ENCODE data around the gene MKKS. TPM values are rescaled to one million over a fixed set of nuclear protein-coding genes. Genes with fewer than 3 reads are reported as not detected.

The MKKS gene
- total RNA-seq, 4 donors from 2014 or later, result 0.80 to 22.5 (median 17.6) TPM

GRCh38 chr20:10376270-10377075 is 57.5 kb downstream of the MKKS start:
- in situ Hi-C loops (cut with MboI; ENCODE audit: low pct_ligation_motif_present in 1 of 4, low pct_unique_long_range_greater_than_20kb in 1 of 4, low sequenced_read_pairs in 3 of 4) (no loop called here), intact Hi-C loops (cut with DNase I; ENCODE audit: low total_unique reads) (no loop called here)
- WGBS, 2 donors (ENCODE audit: low coverage in 1 of 2), result 88 to 93% methylated on average over 2 to 6 of the region's 6 CpGs
- Histone ChIP-seq H3K36me3 (no peaks in the 10 kb centered on the region), H3K27ac (no peak overlapping the region), H3K4me1 (no peaks in the 10 kb centered on the region), H3K4me3 (no peak overlapping the region), H3K9me3 (no peaks in the 10 kb centered on the region), H3K27me3 (no peaks in the 10 kb centered on the region)
- TF ChIP-seq POLR2A (IDR thresholded peaks at IDR 0.05), result no peak
- TF ChIP-seq POLR2AphosphoS5 (IDR thresholded peaks at IDR 0.05), result no peak
- no peak for TF ChIP-seq CTCF (IDR thresholded peaks at IDR 0.05)
- TF ChIP-seq EP300 (IDR thresholded peaks at IDR 0.05; ENCODE audit: low read depth), result no peak
- DNase-seq, result no peak

- Histone ChIP-seq H3K9me3 (no peaks in the 10 kb centered on the region), H3K4me3 (no peak overlapping the region), H3K27me3 (no peaks in the 10 kb centered on the region), H3K27ac (no peak overlapping the region), H3K4me1 (peaks cover 0 to under 1% (median 0%) of the 10 kb centered on the region in 4 donors), H3K36me3 (no peaks in the 10 kb centered on the region)
- intact Hi-C loops (cut with DNase I; ENCODE audit: low total_unique reads) (no loop called here), in situ Hi-C loops (cut with MboI; ENCODE audit: low pct_ligation_motif_present in 1 of 4, low pct_unique_long_range_greater_than_20kb in 1 of 4, low sequenced_read_pairs in 3 of 4) (no loop called here)
- 56 to 63% methylated on average over 2 of the region's 2 CpGs for WGBS, 2 donors (ENCODE audit: low coverage in 1 of 2)
- DNase-seq, result no peak
- no peak for TF ChIP-seq POLR2A (IDR thresholded peaks at IDR 0.05)
- no peak for TF ChIP-seq CTCF (IDR thresholded peaks at IDR 0.05)
- no peak for TF ChIP-seq POLR2AphosphoS5 (IDR thresholded peaks at IDR 0.05)
These were observed 58.8 kb downstream of the MKKS start for GRCh38 chr20:10375191-10375590.

GRCh38 chr20:10374036-10374435 is 60.0 kb downstream of the MKKS start:
- Histone ChIP-seq H3K4me1 (peaks cover 0 to 11% (median 0%) of the 10 kb centered on the region in 4 donors), H3K27me3 (no peaks in the 10 kb centered on the region), H3K4me3 (no peak overlapping the region), H3K27ac (no peak overlapping the region), H3K9me3 (no peaks in the 10 kb centered on the region), H3K36me3 (no peaks in the 10 kb centered on the region)
- DNase-seq, result no peak
- intact Hi-C loops (cut with DNase I; ENCODE audit: low total_unique reads) (no loop called here), in situ Hi-C loops (cut with MboI; ENCODE audit: low pct_ligation_motif_present in 1 of 4, low pct_unique_long_range_greater_than_20kb in 1 of 4, low sequenced_read_pairs in 3 of 4) (no loop called here)
- WGBS, 2 donors (ENCODE audit: low coverage in 1 of 2), result 73 to 78% methylated on average over 2 of the region's 2 CpGs
- no peak for TF ChIP-seq POLR2A (IDR thresholded peaks at IDR 0.05)
- no peak for TF ChIP-seq EP300 (IDR thresholded peaks at IDR 0.05; ENCODE audit: low read depth)
- TF ChIP-seq CTCF (IDR thresholded peaks at IDR 0.05), result no peak
- no peak for TF ChIP-seq POLR2AphosphoS5 (IDR thresholded peaks at IDR 0.05)

GRCh38 chr20:10371467-10371866 is 62.6 kb downstream of the MKKS start:
- no peak for DNase-seq
- Histone ChIP-seq H3K27me3 (no peaks in the 10 kb centered on the region), H3K4me1 (peaks cover 0 to 11% (median 0%) of the 10 kb centered on the region in 4 donors), H3K9me3 (no peaks in the 10 kb centered on the region), H3K4me3 (no peak overlapping the region), H3K36me3 (no peaks in the 10 kb centered on the region), H3K27ac (no peak overlapping the region)
- in situ Hi-C loops (cut with MboI; ENCODE audit: low pct_ligation_motif_present in 1 of 4, low pct_unique_long_range_greater_than_20kb in 1 of 4, low sequenced_read_pairs in 3 of 4), result no loop called here
- TF ChIP-seq POLR2AphosphoS5 (IDR thresholded peaks at IDR 0.05) (no peak), POLR2A (IDR thresholded peaks at IDR 0.05) (no peak), CTCF (IDR thresholded peaks at IDR 0.05) (no peak), EP300 (IDR thresholded peaks at IDR 0.05; ENCODE audit: low read depth) (no peak)
- intact Hi-C loops (cut with DNase I; ENCODE audit: low total_unique reads), result no loop called here
